ENCODE measurements around the gene STARD3. TPM values are rescaled to one million over a fixed set of nuclear protein-coding genes. Genes with fewer than 3 reads are reported as not detected.

Gene STARD3
- polyA plus RNA-seq, 1 donor from 2014 or later: 105 TPM

GRCh38 chr17:39669897-39670735 lies 33.2 kb downstream of the STARD3 start (continued):
- TF ChIP-seq, protein P1, sequence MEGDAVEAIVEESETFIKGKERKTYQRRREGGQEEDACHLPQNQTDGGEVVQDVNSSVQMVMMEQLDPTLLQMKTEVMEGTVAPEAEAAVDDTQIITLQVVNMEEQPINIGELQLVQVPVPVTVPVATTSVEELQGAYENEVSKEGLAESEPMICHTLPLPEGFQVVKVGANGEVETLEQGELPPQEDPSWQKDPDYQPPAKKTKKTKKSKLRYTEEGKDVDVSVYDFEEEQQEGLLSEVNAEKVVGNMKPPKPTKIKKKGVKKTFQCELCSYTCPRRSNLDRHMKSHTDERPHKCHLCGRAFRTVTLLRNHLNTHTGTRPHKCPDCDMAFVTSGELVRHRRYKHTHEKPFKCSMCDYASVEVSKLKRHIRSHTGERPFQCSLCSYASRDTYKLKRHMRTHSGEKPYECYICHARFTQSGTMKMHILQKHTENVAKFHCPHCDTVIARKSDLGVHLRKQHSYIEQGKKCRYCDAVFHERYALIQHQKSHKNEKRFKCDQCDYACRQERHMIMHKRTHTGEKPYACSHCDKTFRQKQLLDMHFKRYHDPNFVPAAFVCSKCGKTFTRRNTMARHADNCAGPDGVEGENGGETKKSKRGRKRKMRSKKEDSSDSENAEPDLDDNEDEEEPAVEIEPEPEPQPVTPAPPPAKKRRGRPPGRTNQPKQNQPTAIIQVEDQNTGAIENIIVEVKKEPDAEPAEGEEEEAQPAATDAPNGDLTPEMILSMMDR (IDR thresholded peaks at IDR 0.05; ENCODE audit: poor library complexity, severe bottlenecking): no peak

DNA sequence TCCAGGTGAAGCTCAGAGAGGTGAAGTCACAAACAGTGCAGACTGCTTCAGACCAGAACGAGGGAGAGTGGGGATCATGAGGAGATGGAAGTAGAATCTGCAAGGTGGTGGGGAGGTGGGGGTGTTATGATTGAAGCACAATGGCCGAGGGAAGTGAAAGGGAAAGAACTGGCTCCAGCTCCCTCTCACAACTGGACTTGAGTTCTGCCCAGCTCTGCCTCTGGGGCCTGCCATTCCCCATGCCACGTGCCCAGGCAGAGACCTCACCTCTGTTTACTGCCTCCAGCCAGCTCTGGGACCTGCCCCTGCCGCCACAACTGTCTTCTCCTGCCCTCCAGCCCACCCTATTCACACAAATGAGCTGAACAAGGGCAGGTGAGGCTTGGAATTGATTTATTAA lies 33.8 kb downstream of the STARD3 start:
- Histone ChIP-seq H3K4me2 (ENCODE audit: low read length) (no peak overlapping the region), H3K27me3 (ENCODE audit: insufficient read depth, low read depth, low read length) (peaks cover 19% of the 10 kb centered on the region), H3F3A (ENCODE audit: insufficient read depth, low read length, poor library complexity, severe bottlenecking) (no peaks in the 10 kb centered on the region), H3K9ac (ENCODE audit: low read length) (no peak overlapping the region), H3K79me2 (replicated peaks; ENCODE audit: insufficient read depth, low read length) (no peaks in the 10 kb centered on the region), H4K20me1 (ENCODE audit: insufficient read depth) (no peaks in the 10 kb centered on the region), H3K27ac (ENCODE audit: low read length) (no peak overlapping the region), H3K9me2 (ENCODE audit: insufficient read depth, low read length) (no peaks in the 10 kb centered on the region), H3K9me3 (ENCODE audit: low read length) (no peaks in the 10 kb centered on the region), H2AFZ (ENCODE audit: low read depth, low read length) (no peak overlapping the region), H3K36me3 (ENCODE audit: insufficient read depth, low read length) (no peaks in the 10 kb centered on the region), H3K4me3 (ENCODE audit: low read length) (no peak overlapping the region)
- TF ChIP-seq SMC3 (conservative IDR thresholded peaks at IDR 0.05; ENCODE audit: poor library complexity) (no peak), RAD21 (conservative IDR thresholded peaks at IDR 0.05) (no peak), EZH2 (IDR thresholded peaks at IDR 0.05; ENCODE audit: borderline replicate concordance, insufficient read depth, low read length, poor library complexity, severe bottlenecking) (no peak), EP300 (conservative IDR thresholded peaks at IDR 0.05; ENCODE audit: poor library complexity, severe bottlenecking) (no peak), REST (IDR thresholded peaks at IDR 0.05; ENCODE audit: borderline replicate concordance) (no peak), MXI1 (conservative IDR thresholded peaks at IDR 0.05; ENCODE audit: poor library complexity, severe bottlenecking) (no peak), TAF1 (IDR thresholded peaks at IDR 0.05; ENCODE audit: low read depth) (no peak), POLR2AphosphoS5 (IDR thresholded peaks at IDR 0.05) (no peak)
- TF ChIP-seq, protein P1 (IDR thresholded peaks at IDR 0.05; ENCODE audit: poor library complexity, severe bottlenecking): no peak

Measured in neural cell (in vitro differentiated cells).